Endothelial cell of umbilical vein (primary cell): ENCODE measurements around the gene PBX3. TPM values are rescaled to one million over a fixed set of nuclear protein-coding genes. Genes with fewer than 3 reads are reported as not detected.

Experiments used
- BruUV-seq: library from RNA; stranded (reverse); fragments of 400-500 nt; replicated peaks from 2 replicates; lab custom pipeline; 2021; lab: Mats Ljungman, UMichigan
- CTCF ChIA-PET: fragments of 300-600, 350-600 bp; sonication (Branson Sonifier 250); formaldehyde crosslinking; loops from one replicate; lab custom pipeline; 2021; ENCODE audit warnings: antibody characterized with exemption, inconsistent platforms; lab: Charles Lee
- POLR2A ChIA-PET: fragments of 300-600, 350-600 bp; sonication (Branson Sonifier 250); formaldehyde crosslinking; loops from one replicate; lab custom pipeline; 2021; ENCODE audit warnings: antibody characterized with exemption, inconsistent platforms; lab: Charles Lee
- DNase-seq: peaks from one replicate; pipeline ENCODE4 v3.0.0-alpha.2; 2011; ENCODE audit warnings: low read depth, low spot score
- FAIRE-seq: peaks from 2 replicates; lab custom pipeline; 2011; peaks lifted over from hg19 to GRCh38; lab: Jason Lieb, UNC
- H2AFZ ChIP-seq: 2 replicates; pipeline ENCODE4 v1.6.0; 2012; ENCODE audit warnings: low read depth, low read length, control low read depth, inconsistent platforms
- H3K27ac ChIP-seq: 2 replicates; pipeline ENCODE4 v1.5.1; 2011; ENCODE audit warnings: low read depth, mild to moderate bottlenecking, control low read depth, low read length, moderate library complexity; ENCODE audit not compliant: insufficient read depth
- H3K27me3 ChIP-seq, 2 experiments: 2 replicates each; pipeline versions ENCODE4 v1.6.0 to v1.6.1; 2011; ENCODE audit warnings: low read length in 2 of 2, mixed read lengths in 1 of 2; ENCODE audit not compliant: control insufficient read depth in 2 of 2, insufficient read depth in 2 of 2
- H3K36me3 ChIP-seq, 2 experiments: 2 replicates in 1 of 2; 3 replicates in 1 of 2; pipeline ENCODE4 v1.5.1; 2011; ENCODE audit warnings: low read length in 2 of 2, mild to moderate bottlenecking in 1 of 2, moderate library complexity in 1 of 2; ENCODE audit not compliant: control insufficient read depth in 2 of 2, insufficient read depth in 2 of 2; ENCODE audit errors: extremely low read depth in 1 of 2
- H3K4me1 ChIP-seq: 3 replicates; pipeline ENCODE4 v1.5.1; 2011; ENCODE audit warnings: mild to moderate bottlenecking, low read length; ENCODE audit not compliant: control insufficient read depth, insufficient read depth; ENCODE audit errors: extremely low read depth
- H3K4me2 ChIP-seq: 2 replicates; pipeline ENCODE4 v1.6.1; 2011; ENCODE audit warnings: low read length, control low read depth, mixed read lengths; ENCODE audit not compliant: insufficient read depth
- H3K4me3 ChIP-seq, 3 experiments: fragments of 200-600 bp in 1 of 3; sonication (generic), shearing (Covaris generic) in 1 of 3; replicated peaks in 1 of 3; 2 replicates each; pipeline ENCODE4 v1.5.1; 2011 to 2016; ENCODE audit warnings: control low read depth in 3 of 3, low read length in 3 of 3, mild to moderate bottlenecking in 2 of 3, inconsistent platforms in 1 of 3, low read depth in 1 of 3, moderate library complexity in 1 of 3; ENCODE audit not compliant: insufficient read depth in 1 of 3
- H3K79me2 ChIP-seq: 2 replicates; pipeline ENCODE4 v1.6.0; 2012; ENCODE audit warnings: low read length, inconsistent platforms; ENCODE audit not compliant: control insufficient read depth, insufficient read depth
- H3K9ac ChIP-seq: replicated peaks from 2 replicates; pipeline ENCODE3; 2011; ENCODE audit warnings: low read length, control low read depth; ENCODE audit not compliant: insufficient read depth; ENCODE audit errors: extremely low read depth
- H3K9me1 ChIP-seq: replicated peaks from 3 replicates; pipeline ENCODE4 v1.6.0; 2011; ENCODE audit warnings: mild to moderate bottlenecking, low read length; ENCODE audit not compliant: control insufficient read depth, insufficient read depth; ENCODE audit errors: extremely low read depth
- H3K9me3 ChIP-seq: replicated peaks from 2 replicates; pipeline ENCODE4 v1.5.1; 2012; ENCODE audit warnings: low read length, inconsistent platforms; ENCODE audit not compliant: control insufficient read depth, insufficient read depth
- H4K20me1 ChIP-seq: replicated peaks from 2 replicates; pipeline ENCODE3; 2011; ENCODE audit warnings: mild to moderate bottlenecking, low read length; ENCODE audit not compliant: control insufficient read depth, insufficient read depth; ENCODE audit errors: extremely low read depth
- CTCF ChIP-seq, 2 donors: IDR thresholded peaks; 1 replicate in 1 of 2; 2 replicates in 1 of 2; pipeline ENCODE4 v1.5.1; 2011; ENCODE audit warnings: low read length in 2 of 2, mild to moderate bottlenecking in 2 of 2, moderate library complexity in 2 of 2, control low read depth in 1 of 2, inconsistent platforms in 1 of 2, low read depth in 1 of 2; ENCODE audit not compliant: insufficient read depth in 1 of 2; ENCODE audit errors: extremely low read depth in 1 of 2
- EZH2 ChIP-seq: IDR thresholded peaks from 2 replicates; pipeline ENCODE4 v1.6.1; 2012; ENCODE audit warnings: borderline replicate concordance, low read depth, mild to moderate bottlenecking, moderate library complexity, low read length, inconsistent platforms; ENCODE audit not compliant: severe bottlenecking
- FOS ChIP-seq: IDR thresholded peaks from 2 replicates; pipeline ENCODE4 v1.6.1; 2011; ENCODE audit warnings: mild to moderate bottlenecking, low read length, moderate library complexity, borderline replicate concordance; ENCODE audit not compliant: insufficient read depth
- JUN ChIP-seq: IDR thresholded peaks from 2 replicates; pipeline ENCODE4 v1.6.1; 2011; ENCODE audit warnings: borderline replicate concordance, low read depth; ENCODE audit not compliant: insufficient read length, insufficient read depth
- dilution Hi-C: fragments of 300-500 bp; cut with MboI; formaldehyde crosslinking; loops from one replicate; pipeline ENCODE4 v1.15.0; 2019; ENCODE audit warnings: low sequenced_read_pairs; ENCODE audit not compliant: extremely low pct_ligation_motif_present
- intact Hi-C: fragments of 100-400 bp; cut with micrococcal nuclease; formaldehyde crosslinking; loops from one replicate; pipeline ENCODE4 v1.10.0; 2022
- polyA plus RNA-seq, 4 experiments: library from polyadenylated mRNA; depleted of rRNA in 3 of 4; stranded (reverse) in 3 of 4; unstranded in 1 of 4; fragments of >200 nt; gene quantifications; 2 replicates each; pipeline versions ENCODE4 v1.2.1 to v1.2.3, GENCODE V29; 2011 to 2012; ENCODE audit warnings: missing spikeins in 1 of 4
- total RNA-seq: library from RNA; stranded (reverse); gene quantifications from 2 replicates; pipeline ENCODE4 v1.2.3, GENCODE V29; 2021
- TF ChIP-seq, protein P1 (sequence below): IDR thresholded peaks from 2 replicates; pipeline ENCODE4 v1.6.1; 2011; ENCODE audit not compliant: insufficient read depth, insufficient read length

PBX3 gene
- total and polyA plus RNA-seq, 2 donors (not counting 3 experiments of a cell fraction or from before 2014, with no cell fraction given): 18.8 to 42.0 TPM

- Histone ChIP-seq H3K9me3 (no peaks in the 10 kb centered on the region), H2AFZ (no peak overlapping the region), H3K4me1 (no peaks in the 10 kb centered on the region), H3K27ac (no peak overlapping the region), H3K9me1 (no peaks in the 10 kb centered on the region), H3K4me2 (no peak overlapping the region), H4K20me1 (no peaks in the 10 kb centered on the region), H3K4me3 (no peak overlapping the region), H3K79me2 (no peaks in the 10 kb centered on the region), H3K27me3 (no peaks in the 10 kb centered on the region), H3K36me3 (no peaks in the 10 kb centered on the region), H3K9ac (no peak overlapping the region)
- CTCF ChIA-PET: no interaction called here
- FAIRE-seq (no peak), DNase-seq (no peak)
- BruUV-seq: no TSS peak
- dilution Hi-C loops (no loop called here), intact Hi-C loops (no loop called here)
- TF ChIP-seq, protein P1, sequence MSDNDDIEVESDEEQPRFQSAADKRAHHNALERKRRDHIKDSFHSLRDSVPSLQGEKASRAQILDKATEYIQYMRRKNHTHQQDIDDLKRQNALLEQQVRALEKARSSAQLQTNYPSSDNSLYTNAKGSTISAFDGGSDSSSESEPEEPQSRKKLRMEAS: no peak
- TF ChIP-seq FOS: no peak
- TF ChIP-seq EZH2: no peak
- no peak for TF ChIP-seq JUN
- no peak for TF ChIP-seq CTCF (IDR thresholded peaks at IDR 0.05; ENCODE audit: extremely low read depth in 1 of 2, insufficient read depth in 1 of 2, low read depth in 1 of 2, low read length in 2 of 2)
- POLR2A ChIA-PET: no interaction called here
These were observed 248.5 kb downstream of the PBX3 start for GRCh38 chr9:125995706-125996105.

GRCh38 chr9:125996791-125997190 is 249.6 kb downstream of the PBX3 start:
- intact Hi-C loops (no loop called here), dilution Hi-C loops (no loop called here)
- ChIA-PET CTCF (interaction anchor here (1.1 kb wide), 1 partner anchor 589 kb away, joined by 3 read pairs; no protein-coding TSS in a partner anchor), POLR2A (no interaction called here)
- Histone ChIP-seq H3K27ac (no peak overlapping the region), H3K27me3 (no peaks in the 10 kb centered on the region), H3K4me3 (no peak overlapping the region), H3K9ac (no peak overlapping the region), H3K36me3 (no peaks in the 10 kb centered on the region), H3K4me1 (no peaks in the 10 kb centered on the region), H3K79me2 (no peaks in the 10 kb centered on the region), H3K4me2 (no peak overlapping the region), H3K9me1 (no peaks in the 10 kb centered on the region), H2AFZ (no peak overlapping the region), H4K20me1 (no peaks in the 10 kb centered on the region), H3K9me3 (no peaks in the 10 kb centered on the region)
- no peak for TF ChIP-seq EZH2
- TF ChIP-seq, protein P1: no peak
- FAIRE-seq (no peak), DNase-seq (no peak)
- BruUV-seq: no TSS peak
